Sigmoid colon (tissue), 4 donors: ENCODE measurements around the gene LATS1.

Experiments
- CTCF ChIP-seq, 4 experiments: fragments of 450-650 bp in 3 of 4; fragments of 200-600 bp in 1 of 4; IDR thresholded peaks; one replicate each; pipeline ENCODE4 v1.5.1; 2016 to 2019; ENCODE audit warnings: antibody characterized with exemption in 4 of 4, mild to moderate bottlenecking in 3 of 4, moderate library complexity in 2 of 4
- POLR2AphosphoS5 ChIP-seq, 4 donors: sonication (generic); formaldehyde crosslinking; IDR thresholded peaks; one replicate each; pipeline ENCODE4 v1.6.1; 2017; ENCODE audit warnings: antibody characterized with exemption in 4 of 4

- TF ChIP-seq CTCF (IDR thresholded peaks at IDR 0.05), result no peak
- TF ChIP-seq POLR2AphosphoS5 (IDR thresholded peaks at IDR 0.05), result no peak
Measured at GRCh38 chr6:149729824-149730223, 11.9 kb upstream of the LATS1 start.
